MM.1S (cell line): Measurements from ENCODE around the gene CHN2.

Experiments
- EZH2 ChIP-seq: fragments of 300-600 bp; sonication (generic); optimal IDR thresholded peaks from 2 replicates; pipeline ENCODE3; 2017; ENCODE audit warnings: low read depth, mild to moderate bottlenecking, antibody characterized with exemption, low read length, mixed read lengths
- TF ChIP-seq, protein P1 (sequence below): fragments of 300-600 bp; sonication (generic); IDR thresholded peaks from 2 replicates; pipeline ENCODE4 v1.5.1; 2016; ENCODE audit warnings: antibody characterized with exemption, low read length, mixed read lengths

DNA sequence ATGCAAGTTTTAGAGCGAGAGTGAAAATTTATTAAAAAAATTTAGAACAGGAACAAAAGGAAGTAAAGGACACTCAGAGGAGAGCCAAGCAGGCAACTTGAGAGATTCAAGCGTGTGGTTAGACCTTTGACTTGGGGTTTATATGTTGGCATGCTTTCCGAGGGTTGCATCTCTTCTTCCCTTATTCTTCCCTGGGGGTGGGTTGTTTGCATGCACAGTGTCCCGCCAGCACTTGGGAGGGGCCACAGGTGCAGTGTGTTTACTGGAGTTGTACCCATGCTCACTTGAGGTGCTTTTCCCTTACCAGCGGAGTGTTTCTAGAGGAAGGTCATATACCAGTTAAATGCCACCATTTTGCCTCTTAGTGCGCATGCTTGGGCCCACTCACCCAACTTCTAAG, 96.3 kb downstream of the CHN2 start:
- TF ChIP-seq, protein P1, sequence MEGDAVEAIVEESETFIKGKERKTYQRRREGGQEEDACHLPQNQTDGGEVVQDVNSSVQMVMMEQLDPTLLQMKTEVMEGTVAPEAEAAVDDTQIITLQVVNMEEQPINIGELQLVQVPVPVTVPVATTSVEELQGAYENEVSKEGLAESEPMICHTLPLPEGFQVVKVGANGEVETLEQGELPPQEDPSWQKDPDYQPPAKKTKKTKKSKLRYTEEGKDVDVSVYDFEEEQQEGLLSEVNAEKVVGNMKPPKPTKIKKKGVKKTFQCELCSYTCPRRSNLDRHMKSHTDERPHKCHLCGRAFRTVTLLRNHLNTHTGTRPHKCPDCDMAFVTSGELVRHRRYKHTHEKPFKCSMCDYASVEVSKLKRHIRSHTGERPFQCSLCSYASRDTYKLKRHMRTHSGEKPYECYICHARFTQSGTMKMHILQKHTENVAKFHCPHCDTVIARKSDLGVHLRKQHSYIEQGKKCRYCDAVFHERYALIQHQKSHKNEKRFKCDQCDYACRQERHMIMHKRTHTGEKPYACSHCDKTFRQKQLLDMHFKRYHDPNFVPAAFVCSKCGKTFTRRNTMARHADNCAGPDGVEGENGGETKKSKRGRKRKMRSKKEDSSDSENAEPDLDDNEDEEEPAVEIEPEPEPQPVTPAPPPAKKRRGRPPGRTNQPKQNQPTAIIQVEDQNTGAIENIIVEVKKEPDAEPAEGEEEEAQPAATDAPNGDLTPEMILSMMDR = no peak
- TF ChIP-seq EZH2 = no peak
